A549 treated with Mapracorat at 1 μM for 4 hours (cell line): ENCODE results near the gene DEAF1. TPM values are rescaled to one million over a fixed set of nuclear protein-coding genes. Genes with fewer than 3 reads are reported as not detected.

Source experiments
- total RNA-seq: library from RNA; stranded (reverse); fragments of 200-300 nt; extraction: Qiagen RNA extraction; gene quantifications from 5 replicates; pipeline ENCODE4 v1.2.3, GENCODE V29; 2022

The DEAF1 gene, protein sequence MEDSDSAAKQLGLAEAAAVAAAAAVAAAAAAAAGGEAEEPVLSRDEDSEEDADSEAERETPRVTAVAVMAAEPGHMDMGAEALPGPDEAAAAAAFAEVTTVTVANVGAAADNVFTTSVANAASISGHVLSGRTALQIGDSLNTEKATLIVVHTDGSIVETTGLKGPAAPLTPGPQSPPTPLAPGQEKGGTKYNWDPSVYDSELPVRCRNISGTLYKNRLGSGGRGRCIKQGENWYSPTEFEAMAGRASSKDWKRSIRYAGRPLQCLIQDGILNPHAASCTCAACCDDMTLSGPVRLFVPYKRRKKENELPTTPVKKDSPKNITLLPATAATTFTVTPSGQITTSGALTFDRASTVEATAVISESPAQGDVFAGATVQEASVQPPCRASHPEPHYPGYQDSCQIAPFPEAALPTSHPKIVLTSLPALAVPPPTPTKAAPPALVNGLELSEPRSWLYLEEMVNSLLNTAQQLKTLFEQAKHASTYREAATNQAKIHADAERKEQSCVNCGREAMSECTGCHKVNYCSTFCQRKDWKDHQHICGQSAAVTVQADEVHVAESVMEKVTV
- total RNA-seq = 24.1 to 34.9 TPM (median 32.0 TPM) in 5 replicates

DNA sequence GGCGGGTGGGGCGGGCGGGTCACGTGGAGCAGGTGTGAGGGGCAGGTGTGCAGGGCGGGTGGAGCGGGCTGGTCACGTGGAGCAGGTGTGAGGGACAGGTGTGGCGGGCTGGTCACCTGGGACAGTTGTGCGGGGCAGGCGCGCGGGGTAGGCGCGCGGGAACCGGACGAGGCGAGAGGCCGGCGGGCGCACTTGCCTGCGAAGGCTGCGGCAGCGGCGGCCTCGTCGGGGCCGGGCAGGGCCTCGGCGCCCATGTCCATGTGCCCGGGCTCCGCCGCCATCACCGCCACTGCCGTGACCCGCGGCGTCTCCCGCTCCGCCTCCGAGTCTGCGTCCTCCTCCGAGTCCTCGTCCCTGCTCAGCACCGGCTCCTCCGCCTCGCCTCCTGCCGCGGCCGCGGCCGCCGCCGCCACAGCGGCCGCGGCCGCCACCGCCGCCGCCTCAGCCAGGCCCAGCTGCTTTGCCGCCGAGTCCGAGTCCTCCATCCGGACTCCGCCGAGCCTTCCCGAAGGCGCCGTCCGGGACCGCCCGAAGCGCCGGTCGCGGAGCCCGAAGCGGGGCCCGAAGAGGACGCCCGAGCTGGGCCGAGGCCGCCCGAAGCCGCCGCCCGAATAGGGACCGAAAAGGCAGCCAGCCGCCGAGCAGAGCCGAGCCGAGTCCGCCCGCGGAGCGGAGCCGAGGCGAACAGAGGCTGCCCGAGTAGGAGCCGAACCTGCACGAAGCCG, at the start of gene DEAF1:
DEAF1 (minus strand) TSS at position 660 of the 725 bp plus-strand sequence; CDS start at position 485, 175 bp downstream.

DNA sequence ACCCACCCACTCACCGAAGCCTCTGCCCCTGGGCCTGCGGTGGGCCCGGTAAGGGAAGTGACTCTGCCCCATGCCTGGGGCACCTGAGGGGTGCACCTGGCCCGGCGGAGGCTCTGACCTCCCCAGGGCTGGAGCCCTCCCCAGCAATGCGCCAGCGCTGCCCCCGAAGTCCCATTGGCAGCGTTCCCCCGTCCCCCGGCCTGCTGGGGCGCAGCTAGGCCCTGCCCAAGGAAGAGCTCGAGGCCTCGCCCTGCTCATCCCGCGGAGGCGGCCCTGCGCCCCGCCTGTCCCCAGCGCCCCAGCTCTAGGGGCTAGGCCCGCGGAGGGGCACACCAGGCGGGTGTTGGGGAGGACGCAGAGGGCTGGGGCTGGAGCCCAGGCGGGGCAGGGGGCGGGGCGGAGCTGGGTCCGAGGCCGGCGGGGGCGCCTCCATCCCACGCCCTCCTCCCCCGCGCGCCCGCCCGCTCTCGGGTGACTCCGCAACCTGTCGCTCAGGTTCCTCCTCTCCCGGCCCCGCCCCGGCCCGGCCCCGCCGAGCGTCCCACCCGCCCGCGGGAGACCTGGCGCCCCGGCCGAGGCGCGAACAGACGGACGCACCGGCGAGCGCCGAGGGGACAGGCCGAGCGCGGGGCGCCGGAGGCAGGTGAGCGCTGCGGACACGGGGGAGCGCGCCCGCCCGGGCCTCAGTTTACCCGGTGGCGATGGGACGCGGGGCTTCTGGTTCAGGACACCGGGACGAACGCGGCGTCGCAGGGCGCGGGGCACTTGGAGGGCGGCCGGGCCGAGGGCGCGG, 10.8 kb upstream of the DEAF1 start, which contains the start of gene EPS8L2:
EPS8L2 (plus strand) TSS at position 586 of the 793 bp plus-strand sequence. CDS start 3,177 bp downstream, outside the sequence.

DNA sequence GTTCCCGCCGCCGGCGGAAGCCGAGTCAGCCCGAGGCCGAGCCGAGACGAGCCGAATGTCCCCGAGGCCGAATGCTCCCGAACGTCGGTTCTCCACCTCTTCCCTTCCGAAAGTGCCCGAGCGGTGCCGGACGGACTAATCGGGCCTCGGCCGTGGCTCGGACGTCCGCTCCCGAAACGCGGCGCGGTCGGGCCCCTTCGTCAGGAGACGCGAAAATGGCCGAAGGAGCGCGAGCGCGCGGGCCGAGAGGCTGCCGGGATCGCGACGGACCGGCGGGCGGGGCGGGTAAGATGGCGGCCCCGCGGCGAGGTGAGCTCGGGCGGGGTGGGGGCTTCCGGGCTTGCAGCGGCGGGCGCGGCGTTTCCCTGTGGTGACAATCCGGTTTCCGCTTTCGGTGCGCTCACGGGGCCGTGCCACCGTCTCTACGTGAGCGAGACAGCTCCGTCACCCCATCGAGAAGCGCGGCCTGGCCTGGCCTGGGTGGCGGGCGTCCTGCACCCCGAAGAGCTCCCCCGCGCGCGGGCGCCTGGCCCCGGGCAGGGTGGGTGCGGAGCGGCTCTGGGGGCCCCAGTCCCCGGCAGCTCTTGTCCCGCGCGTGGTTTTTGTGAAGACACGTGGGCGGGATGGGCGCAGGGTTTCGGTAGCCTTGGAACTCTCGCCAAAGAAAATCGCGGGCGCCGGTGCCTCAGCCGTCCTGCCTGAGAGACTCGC, 671 bp upstream of the DEAF1 start, which contains the start of gene TMEM80:
TMEM80 (plus strand) TSS at position 279 of the 711 bp plus-strand sequence; CDS start at position 291, 12 bp downstream.

DNA sequence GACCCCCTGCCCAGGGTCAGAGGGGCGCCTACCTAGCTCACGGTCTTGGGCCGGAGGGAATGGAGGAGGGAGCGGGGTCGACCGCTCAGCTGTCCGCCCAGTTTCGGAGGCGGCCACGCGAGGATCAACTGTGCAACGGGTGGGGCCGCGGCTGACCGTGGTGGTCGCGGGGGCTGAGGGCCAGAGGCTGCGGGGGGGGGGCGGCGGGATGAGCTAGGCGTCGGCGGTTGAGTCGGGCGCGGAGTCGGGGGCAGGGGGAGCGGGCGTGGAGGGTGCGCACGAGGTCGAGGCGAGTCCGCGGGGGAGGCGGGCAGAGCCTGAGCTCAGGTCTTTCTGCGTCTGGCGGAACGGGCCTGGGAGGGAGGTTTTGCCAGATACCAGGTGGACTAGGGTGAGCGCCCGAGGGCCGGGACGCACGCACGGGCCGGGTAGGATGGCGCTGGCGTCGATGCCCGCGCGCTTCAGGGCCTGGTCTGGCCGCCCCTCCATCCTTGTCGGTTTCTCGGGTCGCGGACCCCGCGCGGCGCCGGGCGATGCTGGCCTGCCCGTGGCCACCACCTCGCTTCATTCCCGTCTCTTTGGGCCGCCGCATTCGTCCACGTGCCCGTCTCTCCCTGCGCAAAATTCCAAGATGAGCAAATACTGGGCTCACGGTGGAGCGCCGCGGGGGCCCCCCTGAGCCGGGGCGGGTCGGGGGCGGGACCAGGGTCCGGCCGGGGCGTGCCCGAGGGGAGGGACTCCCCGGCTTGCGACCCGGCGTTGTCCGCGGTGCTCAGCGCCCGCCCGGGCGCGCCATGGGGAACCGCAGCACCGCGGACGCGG, 58.3 kb downstream of the DEAF1 start, which contains the start of gene DRD4:
DRD4 (plus strand) TSS at position 759 of the 822 bp plus-strand sequence; CDS start at position 795, 36 bp downstream.

DNA sequence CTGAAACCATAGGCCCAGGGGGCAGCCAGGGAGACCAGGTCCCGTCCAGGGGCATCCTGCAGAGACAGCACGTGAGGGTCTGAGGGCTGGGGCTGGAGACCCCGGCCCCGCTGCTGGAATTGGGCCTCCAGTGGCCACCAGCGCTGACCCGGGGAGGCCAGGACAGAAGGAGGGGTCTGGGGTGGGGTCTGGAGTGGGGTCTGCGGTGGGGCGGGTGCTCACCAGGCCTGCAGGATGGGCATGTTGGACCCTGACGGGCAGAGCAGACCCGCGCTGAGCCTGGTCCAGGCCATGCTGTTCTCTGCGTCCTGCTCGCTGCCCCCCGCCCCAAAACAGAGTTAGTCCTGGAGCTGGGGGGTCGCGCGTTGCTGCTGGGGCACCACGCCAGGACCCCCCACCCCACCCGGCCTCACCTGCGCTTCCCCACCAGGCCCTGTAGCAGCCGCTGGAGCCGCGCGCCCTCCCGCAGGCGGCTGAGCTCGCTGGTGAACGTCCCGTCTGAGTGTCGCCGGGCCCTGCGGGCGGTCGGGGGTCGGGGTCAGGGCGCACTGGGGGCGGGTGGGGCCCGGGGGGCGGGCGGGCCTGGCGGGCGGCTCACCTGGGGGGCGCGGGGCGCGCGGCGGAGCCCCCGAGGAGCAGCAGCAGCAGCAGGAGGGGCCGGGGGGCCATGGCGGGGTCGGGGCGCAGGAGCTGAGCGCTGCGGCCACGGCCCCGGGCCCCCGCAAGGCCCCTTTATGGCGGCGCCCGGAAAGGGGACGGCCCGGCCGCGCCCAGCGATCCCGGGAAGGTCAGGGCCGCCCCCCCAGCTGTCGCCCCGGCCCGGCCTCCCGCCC, 68.3 kb downstream of the DEAF1 start, which contains the start of gene SCT:
SCT (minus strand) TSS at position 707 of the 833 bp plus-strand sequence; CDS start at position 669, 38 bp downstream.

DNA sequence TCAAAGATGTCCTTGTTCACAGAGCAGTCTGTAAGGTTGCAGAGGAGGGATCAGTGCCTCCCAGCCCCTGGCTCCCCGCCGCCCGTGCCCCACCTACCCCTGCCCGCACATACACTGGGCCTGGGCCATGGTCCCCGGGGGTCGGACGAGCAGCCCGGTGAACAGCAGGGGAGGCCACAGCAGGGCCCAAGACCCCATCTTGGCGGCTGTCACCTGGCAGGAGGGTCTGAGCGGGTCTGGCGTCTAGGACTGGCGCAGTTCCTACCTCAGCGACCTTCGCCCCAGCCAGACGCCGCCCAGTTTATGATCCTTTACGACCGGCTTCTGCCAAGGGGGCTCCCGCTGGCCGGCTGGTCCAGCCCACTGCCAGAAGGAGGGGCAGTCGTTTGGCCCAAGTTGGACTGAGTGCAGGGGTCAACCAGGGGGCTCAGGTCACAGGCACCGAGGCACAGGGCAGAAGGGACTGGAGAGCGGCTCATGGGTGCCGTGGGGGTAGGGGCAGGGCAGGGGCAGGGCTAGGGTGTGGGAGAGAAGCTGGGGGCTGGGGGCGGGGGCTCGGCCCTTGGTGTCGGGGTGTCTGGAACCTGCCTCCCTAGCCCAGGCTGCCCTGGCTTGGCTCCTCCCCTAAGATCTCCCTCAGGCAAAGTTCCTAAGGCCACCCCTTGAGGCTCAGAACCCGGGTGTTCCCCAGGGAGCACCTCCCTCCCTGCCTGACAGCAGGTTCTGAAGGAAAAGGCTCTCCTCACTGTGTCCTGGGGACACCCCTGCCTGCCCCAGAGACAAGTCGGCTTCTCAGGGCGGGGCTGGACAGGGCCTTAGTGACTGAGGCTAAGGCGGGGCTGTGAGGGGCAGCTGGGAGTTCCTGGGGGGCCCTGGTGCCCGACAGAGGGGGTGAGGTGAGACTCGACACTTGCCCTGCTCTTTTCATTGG, 70.1 kb downstream of the DEAF1 start, which contains the start of gene CDHR5:
CDHR5 (minus strand) TSS at position 251 of the 931 bp plus-strand sequence; CDS start at position 198, 53 bp downstream.

DNA sequence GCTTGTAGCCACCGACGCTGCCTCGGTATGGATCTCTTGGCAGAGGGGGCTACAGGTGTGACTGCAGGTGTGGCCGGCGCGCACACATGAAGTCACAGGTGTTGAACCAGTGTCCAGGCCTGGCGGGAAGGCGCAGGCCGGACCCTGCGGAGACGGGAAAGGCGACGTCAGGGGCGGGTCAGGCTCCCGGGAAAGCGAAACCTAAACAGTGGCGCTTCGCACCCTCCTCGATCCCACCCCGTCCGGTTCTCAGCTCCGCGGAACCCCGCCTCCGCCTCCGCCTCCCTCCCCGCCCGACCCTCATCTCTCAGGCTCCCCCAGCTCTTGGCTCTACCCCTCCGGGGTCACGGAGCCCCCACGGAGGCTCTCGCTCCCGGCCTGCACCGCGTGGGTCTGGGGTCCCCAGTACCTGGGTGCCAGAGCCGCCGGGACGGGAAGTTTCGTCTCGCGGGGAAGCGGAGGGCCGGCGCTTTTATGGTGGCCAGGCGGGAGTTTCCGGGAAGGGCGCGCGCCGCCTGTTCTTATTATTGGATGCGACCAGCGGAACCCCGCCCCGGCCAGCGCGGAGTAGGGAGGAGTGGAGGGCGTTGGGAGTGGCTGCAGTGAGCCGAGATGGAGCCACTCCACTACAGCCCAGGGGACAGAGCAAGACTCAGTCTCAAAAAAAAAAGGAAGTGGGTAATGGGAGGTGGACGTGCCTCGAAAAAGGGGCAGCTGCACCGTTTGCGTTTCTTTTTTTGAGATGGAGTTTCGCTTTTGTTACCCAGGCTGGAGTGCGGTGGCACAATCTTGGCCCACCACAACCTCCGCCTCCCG, 79.3 kb downstream of the DEAF1 start, which contains the start of gene IRF7:
IRF7 (minus strand) TSS at position 447 of the 816 bp plus-strand sequence. CDS start 586 bp downstream, outside the sequence.

Other genes with a start within 250 kb of the DEAF1 start
- 33.8 to 48.0 TPM (median 43.2 TPM) in 5 replicates for gene PTDSS2, start 244.9 kb downstream of the DEAF1 start, total RNA-seq
- gene RNH1, start 188.0 kb downstream of the DEAF1 start, total RNA-seq = 130 to 184 TPM (median 173 TPM) in 5 replicates
- 109 to 168 TPM (median 154 TPM) in 5 replicates for gene HRAS, start 159.6 kb downstream of the DEAF1 start, total RNA-seq
- 0.54 to 1.1 TPM (median 0.72 TPM) in 5 replicates for gene LRRC56, start 157.7 kb downstream of the DEAF1 start, total RNA-seq
- gene LMNTD2, start 134.5 kb downstream of the DEAF1 start, total RNA-seq = 2.0 to 3.0 TPM (median 2.7 TPM) in 5 replicates
- 39.7 to 54.5 TPM (median 51.0 TPM) in 5 replicates for gene RASSF7, start 134.3 kb downstream of the DEAF1 start, total RNA-seq
- 26.6 to 36.8 TPM (median 36.2 TPM) in 5 replicates for gene PHRF1, start 118.8 kb downstream of the DEAF1 start, total RNA-seq
- 5.0 to 7.9 TPM (median 6.0 TPM) in 5 replicates for gene IRF7, start 79.3 kb downstream of the DEAF1 start, total RNA-seq
- gene CDHR5, start 70.3 kb downstream of the DEAF1 start, total RNA-seq = 0.06 to 0.26 TPM (median 0.18 TPM) in 4 of 5 replicates, not detected in the other
- not detected in 5 replicates for gene SCT, start 68.0 kb downstream of the DEAF1 start, total RNA-seq
- gene DRD4, start 58.0 kb downstream of the DEAF1 start, total RNA-seq = 0.09 to 0.64 TPM (median 0.32 TPM) in 5 replicates
- 7.6 to 12.4 TPM (median 8.4 TPM) in 5 replicates for gene TMEM80, start 594 bp upstream of the DEAF1 start, total RNA-seq
- gene EPS8L2, start 11.0 kb upstream of the DEAF1 start, total RNA-seq = 68.5 to 140 TPM (median 124 TPM) in 5 replicates
- gene TALDO1, start 52.2 kb upstream of the DEAF1 start, total RNA-seq = 389 to 446 TPM (median 405 TPM) in 5 replicates
- 34.1 to 52.3 TPM (median 47.9 TPM) in 5 replicates for gene GATD1, start 82.3 kb upstream of the DEAF1 start, total RNA-seq
- gene CEND1, start 94.9 kb upstream of the DEAF1 start, total RNA-seq = 1.9 to 2.7 TPM (median 2.2 TPM) in 5 replicates
- gene SLC25A22, start 103.1 kb upstream of the DEAF1 start, total RNA-seq = 21.8 to 38.2 TPM (median 32.3 TPM) in 5 replicates
- gene PIDD1, start 110.0 kb upstream of the DEAF1 start, total RNA-seq = 9.5 to 16.4 TPM (median 14.6 TPM) in 5 replicates
- 1,691 to 2,493 TPM (median 2,369 TPM) in 5 replicates for gene RPLP2, start 114.7 kb upstream of the DEAF1 start, total RNA-seq
- gene PNPLA2, start 123.7 kb upstream of the DEAF1 start, total RNA-seq = 41.0 to 62.3 TPM (median 56.7 TPM) in 5 replicates
- 4.0 to 6.3 TPM (median 5.2 TPM) in 5 replicates for gene CRACR2B, start 132.7 kb upstream of the DEAF1 start, total RNA-seq
- gene CD151, start 137.7 kb upstream of the DEAF1 start, total RNA-seq = 806 to 852 TPM (median 825 TPM) in 5 replicates
- gene POLR2L, start 147.3 kb upstream of the DEAF1 start, total RNA-seq = 607 to 738 TPM (median 630 TPM) in 5 replicates
- gene TSPAN4, start 147.6 kb upstream of the DEAF1 start, total RNA-seq = 128 to 207 TPM (median 190 TPM) in 5 replicates
- 71.0 to 76.7 TPM (median 73.6 TPM) in 5 replicates for gene CHID1, start 215.6 kb upstream of the DEAF1 start, total RNA-seq
- 32.5 to 39.1 TPM (median 37.7 TPM) in 5 replicates for gene AP2A2, start 230.6 kb upstream of the DEAF1 start, total RNA-seq